ENCODE data around the gene GZF1. TPM values are rescaled to one million over a fixed set of nuclear protein-coding genes. Genes with fewer than 3 reads are reported as not detected.

The GZF1 gene
- total and polyA plus RNA-seq, 2 donors (not counting 1 experiment from before 2014, with no cell fraction given) = 12.5 to 49.0 TPM

DNA sequence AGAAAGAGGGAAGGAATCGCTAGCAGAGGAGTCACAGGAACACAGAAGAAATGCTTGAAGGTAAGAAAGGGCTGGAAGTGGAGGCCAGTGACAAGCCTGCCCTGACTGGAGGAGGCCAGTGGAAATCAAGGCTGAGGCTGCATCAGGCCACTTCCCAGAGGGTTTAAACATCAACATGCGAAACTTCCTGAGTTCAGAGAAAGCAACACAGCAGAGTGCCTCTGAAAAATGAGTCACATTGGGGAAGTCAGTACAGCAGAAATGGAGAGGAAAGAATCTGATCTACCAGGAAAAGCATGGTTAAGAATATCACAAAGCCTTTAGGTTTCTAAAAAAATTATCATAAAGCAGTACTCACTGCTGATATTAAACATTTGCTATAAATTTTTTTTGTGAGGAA is 36.0 kb downstream of the GZF1 start:
- Mint-ChIP-seq H3K4me1 (no peaks in the 10 kb centered on the region), H3K27me3 (no peaks in the 10 kb centered on the region), H3K9me3 (ENCODE audit: insufficient read depth) (no peaks in the 10 kb centered on the region), H3K4me3 (no peak overlapping the region), H3K27ac (no peak overlapping the region)
- TF ChIP-seq, protein P1, sequence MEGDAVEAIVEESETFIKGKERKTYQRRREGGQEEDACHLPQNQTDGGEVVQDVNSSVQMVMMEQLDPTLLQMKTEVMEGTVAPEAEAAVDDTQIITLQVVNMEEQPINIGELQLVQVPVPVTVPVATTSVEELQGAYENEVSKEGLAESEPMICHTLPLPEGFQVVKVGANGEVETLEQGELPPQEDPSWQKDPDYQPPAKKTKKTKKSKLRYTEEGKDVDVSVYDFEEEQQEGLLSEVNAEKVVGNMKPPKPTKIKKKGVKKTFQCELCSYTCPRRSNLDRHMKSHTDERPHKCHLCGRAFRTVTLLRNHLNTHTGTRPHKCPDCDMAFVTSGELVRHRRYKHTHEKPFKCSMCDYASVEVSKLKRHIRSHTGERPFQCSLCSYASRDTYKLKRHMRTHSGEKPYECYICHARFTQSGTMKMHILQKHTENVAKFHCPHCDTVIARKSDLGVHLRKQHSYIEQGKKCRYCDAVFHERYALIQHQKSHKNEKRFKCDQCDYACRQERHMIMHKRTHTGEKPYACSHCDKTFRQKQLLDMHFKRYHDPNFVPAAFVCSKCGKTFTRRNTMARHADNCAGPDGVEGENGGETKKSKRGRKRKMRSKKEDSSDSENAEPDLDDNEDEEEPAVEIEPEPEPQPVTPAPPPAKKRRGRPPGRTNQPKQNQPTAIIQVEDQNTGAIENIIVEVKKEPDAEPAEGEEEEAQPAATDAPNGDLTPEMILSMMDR (IDR thresholded peaks at IDR 0.05) = no peak
- no peak overlapping the region for H3K27ac ChIP-seq (ENCODE audit: low read length in 2 of 2)
- peaks cover 3 to 30% of the 10 kb centered on the region in 2 experiments for H3K36me3 ChIP-seq (replicated peaks in 1 of 2; ENCODE audit: control extremely low read depth in 1 of 2, control insufficient read depth in 1 of 2, extremely low read depth in 1 of 2, insufficient read depth in 2 of 2, low read length in 1 of 2)
- no peak overlapping the region for H3K9ac ChIP-seq (ENCODE audit: low read length)
- no peaks in the 10 kb centered on the region for H3K27me3 ChIP-seq (replicated peaks in 1 of 4; ENCODE audit: control extremely low read depth in 1 of 4, control insufficient read depth in 3 of 4, insufficient read depth in 4 of 4, low read length in 3 of 4)
- 77% methylated on average over 2 of the region's 2 CpGs for WGBS (ENCODE audit: insufficient coverage)
- H3K79me2 ChIP-seq (ENCODE audit: control insufficient read depth, insufficient read depth, low read length) = peaks cover 5% of the 10 kb centered on the region
- intact Hi-C loops (cut with micrococcal nuclease) = no loop called here
- no peak overlapping the region for H3K4me3 ChIP-seq (ENCODE audit: control extremely low read depth in 1 of 5, extremely low read depth in 1 of 5, insufficient read depth in 1 of 5, low read depth in 2 of 5, low read length in 4 of 5)
- no peaks in the 10 kb centered on the region for H4K20me1 ChIP-seq (ENCODE audit: control insufficient read depth, insufficient read depth, low read length, poor library complexity, severe bottlenecking)
- ChIA-PET POLR2A (no interaction called here), CTCF (no interaction called here)
- no peaks in the 10 kb centered on the region for H3K4me1 ChIP-seq (ENCODE audit: control insufficient read depth in 2 of 2, insufficient read depth in 2 of 2, low read length in 2 of 2)
- DNase-seq = no peak
- H2AFZ ChIP-seq (ENCODE audit: insufficient read depth, low read depth, low read length, poor library complexity, severe bottlenecking) = no peak overlapping the region
- no peaks in the 10 kb centered on the region for H3K9me3 ChIP-seq (ENCODE audit: control extremely low read depth in 1 of 3, control insufficient read depth in 2 of 3, insufficient read depth in 1 of 3, low read length in 2 of 3)
- no peak for ATAC-seq (ENCODE audit: low read depth)
- no peak overlapping the region for H3K4me2 ChIP-seq (replicated peaks; ENCODE audit: low read depth, low read length, poor library complexity, severe bottlenecking)

DNA sequence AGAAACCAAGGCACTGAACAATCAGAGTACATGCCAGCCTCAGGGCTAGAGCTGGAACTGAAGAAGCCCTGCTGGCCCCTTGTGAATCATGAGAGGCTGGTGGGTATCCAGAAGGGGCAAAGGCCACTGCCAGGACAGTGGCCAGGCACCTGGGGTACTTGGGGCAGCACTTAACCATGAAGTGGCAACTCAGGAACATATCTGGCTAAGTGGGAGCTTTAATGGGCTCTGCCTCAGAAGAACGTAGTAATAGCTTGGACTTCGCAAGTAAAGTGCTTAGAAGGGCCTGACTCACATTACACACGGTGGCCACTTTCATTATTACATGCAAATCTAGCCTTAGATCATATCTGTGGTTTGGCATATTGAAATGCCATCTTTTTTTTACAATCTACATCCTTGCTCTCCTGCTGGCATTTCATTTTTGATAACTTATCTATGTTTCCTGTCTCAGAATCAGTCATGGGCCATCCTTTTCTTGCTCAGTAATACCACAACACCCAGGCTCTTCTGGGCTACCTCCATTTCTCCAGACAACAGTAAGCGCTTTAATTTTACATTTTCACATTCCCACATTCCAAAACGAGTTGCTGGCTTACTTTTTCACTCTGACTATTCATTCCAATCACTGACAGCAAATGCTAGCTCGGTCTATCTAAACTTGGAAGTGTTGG is 37.7 kb downstream of the GZF1 start:
- DNase-seq = no peak
- POLR2A ChIA-PET = no interaction called here

More for the DNA sequence above, 37.7 kb downstream of the GZF1 start:
- no peaks in the 10 kb centered on the region for H3K4me1 Mint-ChIP-seq
- Histone ChIP-seq H3K4me2 (replicated peaks; ENCODE audit: low read depth, low read length, poor library complexity, severe bottlenecking) (no peak overlapping the region), H3K27me3 (replicated peaks in 1 of 4; ENCODE audit: control extremely low read depth in 1 of 4, control insufficient read depth in 3 of 4, insufficient read depth in 4 of 4, low read length in 3 of 4) (no peaks in the 10 kb centered on the region), H3K27ac (ENCODE audit: low read length in 2 of 2) (no peak overlapping the region), H3K9me3 (ENCODE audit: control extremely low read depth in 1 of 3, control insufficient read depth in 2 of 3, insufficient read depth in 1 of 3, low read length in 2 of 3) (no peaks in the 10 kb centered on the region), H3K79me2 (ENCODE audit: control insufficient read depth, insufficient read depth, low read length) (peaks cover 11% of the 10 kb centered on the region), H3K4me3 (ENCODE audit: control extremely low read depth in 1 of 5, extremely low read depth in 1 of 5, insufficient read depth in 1 of 5, low read depth in 2 of 5, low read length in 4 of 5) (no peak overlapping the region), H4K20me1 (ENCODE audit: control insufficient read depth, insufficient read depth, low read length, poor library complexity, severe bottlenecking) (peaks cover 4% of the 10 kb centered on the region), H3K36me3 (replicated peaks in 1 of 2; ENCODE audit: control extremely low read depth in 1 of 2, control insufficient read depth in 1 of 2, extremely low read depth in 1 of 2, insufficient read depth in 2 of 2, low read length in 1 of 2) (peaks cover 3 to 15% of the 10 kb centered on the region in 2 experiments), H3K9ac (ENCODE audit: low read length) (no peak overlapping the region), H3K4me1 (ENCODE audit: control insufficient read depth in 2 of 2, insufficient read depth in 2 of 2, low read length in 2 of 2) (no peaks in the 10 kb centered on the region), H2AFZ (ENCODE audit: insufficient read depth, low read depth, low read length, poor library complexity, severe bottlenecking) (no peak overlapping the region)
- no peak overlapping the region for H3K4me3 Mint-ChIP-seq
- no peaks in the 10 kb centered on the region for H3K27me3 Mint-ChIP-seq
- no peak for ATAC-seq (ENCODE audit: low read depth)
- WGBS (ENCODE audit: insufficient coverage) = 63% methylated on average over 6 of the region's 6 CpGs
- CTCF ChIA-PET = interaction anchor here (1.5 kb wide), 1 partner anchor 50 kb away, joined by 5 read pairs; no protein-coding TSS in a partner anchor
- H3K9me3 Mint-ChIP-seq (ENCODE audit: insufficient read depth) = no peaks in the 10 kb centered on the region
- H3K27ac Mint-ChIP-seq = no peak overlapping the region
- TF ChIP-seq, protein P1 (IDR thresholded peaks at IDR 0.05) = no peak
- TF ChIP-seq EZH2 (IDR thresholded peaks at IDR 0.05; ENCODE audit: borderline replicate concordance, insufficient read depth, low read depth, low read length, poor library complexity, severe bottlenecking) = no peak
- intact Hi-C loops (cut with micrococcal nuclease) = no loop called here
